H1 (cell line): ENCODE data around the gene OR9A2. TPM values are rescaled to one million over a fixed set of nuclear protein-coding genes. Genes with fewer than 3 reads are reported as not detected.

Experiments
- CTCF ChIA-PET: fragments of 300-600 bp; sonication (Branson Sonifier 250); formaldehyde crosslinking; loops from one replicate; lab custom pipeline; 2021; ENCODE audit not compliant: partially characterized antibody; lab: Charles Lee
- POLR2A ChIA-PET: fragments of 300-600 bp; sonication (Branson Sonifier 250); formaldehyde crosslinking; loops from one replicate; lab custom pipeline; 2021; ENCODE audit warnings: inconsistent platforms; ENCODE audit not compliant: partially characterized antibody; lab: Charles Lee
- DNase-seq, 2 experiments: peaks; one replicate each; pipeline versions ENCODE4 v3.0.0 to v3.0.0-alpha.2; 2010 to 2022; ENCODE audit warnings: low spot score in 2 of 2, low read depth in 1 of 2, mixed read lengths in 1 of 2
- FAIRE-seq: peaks from 2 replicates; lab custom pipeline; 2011; peaks lifted over from hg19 to GRCh38; lab: Jason Lieb, UNC
- H2AFZ ChIP-seq: 2 replicates; pipeline ENCODE4 v1.8.1; 2012; ENCODE audit warnings: low read length, inconsistent platforms
- H2AK5ac ChIP-seq: 2 replicates; pipeline ENCODE4 v1.6.1; 2013; ENCODE audit warnings: low read depth, low read length
- H2BK120ac ChIP-seq: replicated peaks from 2 replicates; pipeline ENCODE3; 2013; ENCODE audit warnings: low read depth, low read length, inconsistent platforms
- H2BK12ac ChIP-seq: 2 replicates; pipeline ENCODE4 v1.6.1; 2013; ENCODE audit warnings: low read depth, low read length
- H2BK15ac ChIP-seq: 2 replicates; pipeline ENCODE4 v1.6.1; 2013; ENCODE audit warnings: low read length
- H2BK20ac ChIP-seq: 2 replicates; pipeline ENCODE4 v1.6.1; 2013; ENCODE audit warnings: low read length
- H2BK5ac ChIP-seq: 2 replicates; pipeline ENCODE4 v1.6.1; 2013; ENCODE audit warnings: low read depth, low read length
- H3K14ac ChIP-seq: 2 replicates; pipeline ENCODE4 v1.6.1; 2013; ENCODE audit warnings: inconsistent platforms; ENCODE audit not compliant: insufficient read length
- H3K18ac ChIP-seq: 2 replicates; pipeline ENCODE4 v1.6.1; 2013; ENCODE audit warnings: low read length; ENCODE audit errors: extremely low read depth
- H3K23ac ChIP-seq: 2 replicates; pipeline ENCODE4 v1.6.1; 2013; ENCODE audit warnings: inconsistent platforms; ENCODE audit not compliant: insufficient read length
- H3K23me2 ChIP-seq: 2 replicates; pipeline ENCODE4 v1.6.1; 2013; ENCODE audit warnings: low read depth, low read length
- H3K27ac ChIP-seq: 2 replicates; pipeline ENCODE4 v1.6.1; 2011; ENCODE audit warnings: low read depth, low read length, inconsistent platforms
- H3K27me3 ChIP-seq, 4 experiments: replicated peaks in 1 of 4; 1 replicate in 1 of 4; 2 replicates in 3 of 4; pipeline versions ENCODE4 v1.6.1 to v1.8.1; 2011 to 2013; ENCODE audit warnings: low read length in 3 of 4, mild to moderate bottlenecking in 3 of 4, inconsistent platforms in 2 of 4, mixed read lengths in 2 of 4, moderate library complexity in 1 of 4; ENCODE audit not compliant: control insufficient read depth in 3 of 4, insufficient read depth in 3 of 4; ENCODE audit errors: extremely low read depth in 1 of 4
- H3K36me3 ChIP-seq, 4 experiments: 2 replicates each; pipeline versions ENCODE4 v1.6.1 to v1.8.1; 2011 to 2013; ENCODE audit warnings: mild to moderate bottlenecking in 4 of 4, low read length in 3 of 4, moderate library complexity in 2 of 4, control low read depth in 1 of 4, inconsistent platforms in 1 of 4; ENCODE audit not compliant: insufficient read depth in 4 of 4, control insufficient read depth in 2 of 4
- H3K4ac ChIP-seq: replicated peaks from 2 replicates; pipeline ENCODE3; 2013; ENCODE audit warnings: low read length, low read depth, mixed read lengths, inconsistent platforms; ENCODE audit not compliant: insufficient read length
- H3K4me1 ChIP-seq, 4 experiments: replicated peaks in 1 of 4; 1 replicate in 1 of 4; 2 replicates in 3 of 4; pipeline versions ENCODE4 v1.6.1 to v1.8.1; 2011 to 2013; ENCODE audit warnings: low read length in 3 of 4, inconsistent platforms in 2 of 4, mixed read lengths in 1 of 4; ENCODE audit not compliant: insufficient read depth in 4 of 4, control insufficient read depth in 3 of 4
- H3K4me2 ChIP-seq, 2 experiments: 2 replicates each; pipeline versions ENCODE4 v1.6.1 to v1.8.1; 2011 to 2013; ENCODE audit warnings: low read depth in 2 of 2, low read length in 2 of 2, control low read depth in 1 of 2, inconsistent platforms in 1 of 2, mild to moderate bottlenecking in 1 of 2; ENCODE audit not compliant: insufficient read depth in 1 of 2
- H3K4me3 ChIP-seq, 4 experiments: fragments of 200-600, 300-600 bp in 1 of 4; sonication (generic), shearing (Covaris generic), sonication (Bioruptor Twin) in 1 of 4; 2 replicates each; pipeline versions ENCODE4 v1.5.1 to v1.8.1; 2011 to 2016; ENCODE audit warnings: low read length in 4 of 4, low read depth in 3 of 4, control low read depth in 2 of 4, inconsistent platforms in 2 of 4, mild to moderate bottlenecking in 2 of 4, mixed read lengths in 1 of 4, moderate library complexity in 1 of 4; ENCODE audit not compliant: insufficient read depth in 2 of 4; ENCODE audit errors: extremely low read depth in 1 of 4
- H3K56ac ChIP-seq: replicated peaks from 2 replicates; pipeline ENCODE3; 2013; ENCODE audit warnings: low read depth, mild to moderate bottlenecking, mixed read lengths, low read length, inconsistent platforms; ENCODE audit not compliant: insufficient read length
- H3K79me1 ChIP-seq: 2 replicates; pipeline ENCODE4 v1.6.1; 2013; ENCODE audit warnings: low read depth, low read length, control low read depth
- H3K79me2 ChIP-seq, 2 experiments: 2 replicates each; pipeline versions ENCODE4 v1.6.1 to v1.8.1; 2012 to 2013; ENCODE audit warnings: low read length in 2 of 2, mild to moderate bottlenecking in 2 of 2, inconsistent platforms in 1 of 2; ENCODE audit not compliant: insufficient read depth in 2 of 2, control insufficient read depth in 1 of 2
- H3K9ac ChIP-seq, 4 experiments: replicated peaks in 1 of 4; 1 replicate in 1 of 4; 2 replicates in 3 of 4; pipeline versions ENCODE4 v1.6.1 to v1.8.1; 2011 to 2013; ENCODE audit warnings: low read depth in 3 of 4, low read length in 3 of 4, control low read depth in 2 of 4, mild to moderate bottlenecking in 2 of 4, moderate library complexity in 2 of 4, inconsistent platforms in 1 of 4; ENCODE audit errors: extremely low read depth in 1 of 4
- H3K9me3 ChIP-seq, 2 experiments: 2 replicates each; pipeline versions ENCODE4 v1.6.1 to v1.8.1; 2012 to 2013; ENCODE audit warnings: mild to moderate bottlenecking in 2 of 2, moderate library complexity in 2 of 2, control low read depth in 1 of 2, inconsistent platforms in 1 of 2, low read depth in 1 of 2, low read length in 1 of 2, mixed read lengths in 1 of 2; ENCODE audit not compliant: insufficient read depth in 2 of 2
- H4K20me1 ChIP-seq, 2 experiments: replicated peaks in 1 of 2; 2 replicates each; pipeline versions ENCODE3 to v1.8.1; 2011 to 2013; ENCODE audit warnings: inconsistent platforms in 2 of 2, low read length in 2 of 2, mild to moderate bottlenecking in 1 of 2; ENCODE audit not compliant: insufficient read depth in 2 of 2, control insufficient read depth in 1 of 2
- H4K5ac ChIP-seq: 2 replicates; pipeline ENCODE4 v1.6.1; 2013; ENCODE audit warnings: low read length, low read depth, mixed read lengths, inconsistent platforms; ENCODE audit not compliant: insufficient read length
- H4K8ac ChIP-seq: 2 replicates; pipeline ENCODE4 v1.8.0; 2013; ENCODE audit warnings: mild to moderate bottlenecking, moderate library complexity, low read length, inconsistent platforms; ENCODE audit not compliant: insufficient read depth; ENCODE audit errors: extremely low read depth
- H4K91ac ChIP-seq: replicated peaks from 2 replicates; pipeline ENCODE3; 2013; ENCODE audit warnings: low read length, mixed read lengths, inconsistent platforms; ENCODE audit not compliant: insufficient read length
- ASH2L ChIP-seq: fragments of 200-600, 300-600 bp; sonication (generic); IDR thresholded peaks from one replicate; pipeline ENCODE4 v1.7.1; 2017; ENCODE audit warnings: low read length
- JUND ChIP-seq: IDR thresholded peaks from 2 replicates; pipeline ENCODE4 v1.6.1; 2011; ENCODE audit warnings: mild to moderate bottlenecking, improper control_type of control experiment, low read length
- RBBP5 ChIP-seq: IDR thresholded peaks from 2 replicates; pipeline ENCODE4 v1.7.1; 2012; ENCODE audit warnings: low read depth, mild to moderate bottlenecking, inconsistent platforms, low read length, moderate library complexity, borderline replicate concordance
- RNF2 ChIP-seq: fragments of 200-900, 300-1000 bp; sonication (generic); IDR thresholded peaks from 2 replicates; pipeline ENCODE4 v1.7.1; 2016; ENCODE audit warnings: borderline replicate concordance, low read depth, mild to moderate bottlenecking, antibody characterized with exemption, low read length; ENCODE audit not compliant: poor library complexity, severe bottlenecking; ENCODE audit errors: missing control alignments
- WGBS, 2 experiments: shearing (Covaris generic) in 1 of 2; methylation state at CpG; one replicate each; pipeline versions ENCODE4 v1.1.6 to v1.1.7; 2013 to 2015; ENCODE audit warnings: low lambda C conversion rate in 2 of 2, mixed read lengths in 2 of 2, inconsistent platforms in 1 of 2, low coverage in 1 of 2, missing lambda C conversion rate in 1 of 2; ENCODE audit not compliant: insufficient replicate concordance in 2 of 2, insufficient coverage in 1 of 2, insufficient read length in 1 of 2; ENCODE audit errors: extremely low coverage in 1 of 2, missing lambda C conversion rate in 1 of 2; 5-methylcytosine and 5-hydroxymethylcytosine counted together
- polyA plus RNA-seq, 7 experiments: library from polyadenylated mRNA; depleted of rRNA in 3 of 7; stranded (reverse) in 5 of 7; unstranded in 2 of 7; fragments of >200 nt in 5 of 7; fragments of 200-250 nt in 2 of 7; gene quantifications; 1 replicate in 5 of 7; 2 replicates in 1 of 7; 4 replicates in 1 of 7; pipeline versions ENCODE4 v1.2.1 to v1.2.3, GENCODE V29; 2011 to 2013; ENCODE audit warnings: missing spikeins in 2 of 7, mixed read lengths in 2 of 7
- total RNA-seq: library from RNA; stranded (reverse); fragmentation: NEBNext Ultra II Directional; extraction: Animal tissue kit (Norgen Biotek cat#: 25700); gene quantifications from 2 replicates; pipeline ENCODE4 v1.2.1, GENCODE V29; 2021

The OR9A2 gene
- total and polyA plus RNA-seq, 2 of the 8 experiments (the other 6 are each of a cell fraction or from before 2014, with no cell fraction given) = not detected

- Histone ChIP-seq H3K79me2 (no peaks in the 10 kb centered on the region), H3K9me3 (no peaks in the 10 kb centered on the region), H3K9ac (no peak overlapping the region), H3K14ac (no peak overlapping the region), H3K23ac (no peak overlapping the region), H3K56ac (no peak overlapping the region), H3K23me2 (peaks cover 2% of the 10 kb centered on the region; the same call in 1 of the 2 replicates), H4K5ac (no peak overlapping the region), H3K27me3 (no peaks in the 10 kb centered on the region), H2BK5ac (no peak overlapping the region), H3K18ac (no peak overlapping the region), H2AFZ (no peak overlapping the region), H3K36me3 (no peaks in the 10 kb centered on the region), H3K4me2 (no peak overlapping the region), H3K4ac (no peak overlapping the region), H4K20me1 (no peaks in the 10 kb centered on the region), H3K4me3 (no peak overlapping the region), H2BK120ac (no peak overlapping the region), H2BK20ac (no peak overlapping the region), H4K91ac (no peak overlapping the region), H4K8ac (no peak overlapping the region), H2AK5ac (no peak overlapping the region), H2BK12ac (no peak overlapping the region), H3K4me1 (no peaks in the 10 kb centered on the region), H2BK15ac (no peak overlapping the region), H3K79me1 (no peaks in the 10 kb centered on the region), H3K27ac (no peak overlapping the region)
- FAIRE-seq = no peak
- WGBS, 2 experiments = 91 to 100% methylated on average over 2 to 6 of the region's 6 CpGs
- POLR2A ChIA-PET = no interaction called here
- CTCF ChIA-PET = interaction anchor here (0.7 to 1.8 kb wide), 4 partner anchors 12 to 163 kb away, joined by 3 to 5 read pairs (median 4); no protein-coding TSS in a partner anchor
- TF ChIP-seq ASH2L = no peak
- TF ChIP-seq JUND = no peak
- no peak for TF ChIP-seq RNF2
- no peak for TF ChIP-seq RBBP5
- no peak for DNase-seq
Observed at GRCh38 chr7:143041346-143041745, 14.4 kb upstream of the OR9A2 start.
